HEK293T (cell line): ENCODE data around the gene PDCD6IP.

Source experiments
- CTCF ChIA-PET: fragments of 350-600 bp; formaldehyde crosslinking; extraction: SDS; loops from one replicate; lab custom pipeline; 2021; ENCODE audit warnings: antibody characterized with exemption, inconsistent platforms; lab: Yijun Ruan, JAX
- POLR2A ChIA-PET: fragments of 350-600 bp; formaldehyde crosslinking; extraction: SDS; loops from one replicate; lab custom pipeline; 2020; ENCODE audit warnings: antibody characterized with exemption, inconsistent platforms; lab: Yijun Ruan, JAX
- DNase-seq: peaks from one replicate; pipeline ENCODE4 v3.0.0; 2012; ENCODE audit warnings: mixed read lengths; ENCODE audit errors: extremely low spot score
- ARNT ChIP-seq: fragments of 450-650 bp; IDR thresholded peaks from 2 replicates; pipeline ENCODE4 v1.6.1; 2017; ENCODE audit warnings: mild to moderate bottlenecking
- BHLHE40 ChIP-seq: fragments of 450-650 bp; IDR thresholded peaks from 2 replicates; pipeline ENCODE4 v1.6.1; 2016; ENCODE audit warnings: mild to moderate bottlenecking, moderate library complexity, borderline replicate concordance
- CTBP1 ChIP-seq: fragments of 450-650 bp; IDR thresholded peaks from 2 replicates; pipeline ENCODE4 v1.6.1; 2016; ENCODE audit warnings: borderline replicate concordance
- ELF4 ChIP-seq: fragments of 450-650 bp; IDR thresholded peaks from 2 replicates; pipeline ENCODE4 v1.6.1; 2017; ENCODE audit warnings: antibody characterized with exemption
- FOXA1 ChIP-seq: fragments of 450-650 bp; IDR thresholded peaks from 2 replicates; pipeline ENCODE4 v1.6.1; 2016; ENCODE audit warnings: mild to moderate bottlenecking
- FOXK2 ChIP-seq: fragments of 450-650 bp; IDR thresholded peaks from 2 replicates; pipeline ENCODE4 v1.6.1; 2016; ENCODE audit warnings: mild to moderate bottlenecking
- FOXM1 ChIP-seq: fragments of 450-650 bp; IDR thresholded peaks from 2 replicates; pipeline ENCODE4 v1.6.1; 2017; ENCODE audit warnings: mild to moderate bottlenecking, borderline replicate concordance
- HDGF ChIP-seq: fragments of 450-650 bp; IDR thresholded peaks from 2 replicates; pipeline ENCODE4 v1.6.1; 2017; ENCODE audit warnings: antibody characterized with exemption, borderline replicate concordance
- L3MBTL2 ChIP-seq: fragments of 450-650 bp; conservative IDR thresholded peaks from 2 replicates; pipeline ENCODE4 v1.6.1; 2016; ENCODE audit warnings: mild to moderate bottlenecking
- LEF1 ChIP-seq: fragments of 450-650 bp; IDR thresholded peaks from 2 replicates; pipeline ENCODE4 v1.6.1; 2017; ENCODE audit warnings: mild to moderate bottlenecking, borderline replicate concordance
- NFRKB ChIP-seq: fragments of 450-650 bp; IDR thresholded peaks from 2 replicates; pipeline ENCODE4 v1.6.1; 2016; ENCODE audit warnings: mild to moderate bottlenecking, moderate library complexity
- PKNOX1 ChIP-seq: fragments of 450-650 bp; IDR thresholded peaks from 2 replicates; pipeline ENCODE4 v1.6.1; 2016
- SP1 ChIP-seq: fragments of 450-650 bp; IDR thresholded peaks from 2 replicates; pipeline ENCODE4 v1.6.1; 2017
- SUZ12 ChIP-seq: fragments of 450-650 bp; IDR thresholded peaks from 2 replicates; pipeline ENCODE4 v1.6.1; 2016; ENCODE audit warnings: mild to moderate bottlenecking
- TARDBP ChIP-seq: fragments of 450-650 bp; IDR thresholded peaks from 2 replicates; pipeline ENCODE4 v1.6.1; 2016
- ZNF384 ChIP-seq: fragments of 450-650 bp; IDR thresholded peaks from 2 replicates; pipeline ENCODE4 v1.6.1; 2016

Gene PDCD6IP

GRCh38 chr3:33898901-33899300 lies 100.5 kb downstream of the PDCD6IP start:
- POLR2A ChIA-PET, result no interaction called here
- no peak for TF ChIP-seq ELF4
- no peak for TF ChIP-seq FOXA1
- no peak for TF ChIP-seq L3MBTL2
- no peak for TF ChIP-seq PKNOX1
- no peak for TF ChIP-seq ARNT
- TF ChIP-seq SP1, result no peak
- TF ChIP-seq LEF1, result no peak
- no peak for TF ChIP-seq FOXK2
- TF ChIP-seq NFRKB, result no peak
- TF ChIP-seq TARDBP, result no peak
- no peak for TF ChIP-seq SUZ12
- no peak for TF ChIP-seq FOXM1
- TF ChIP-seq CTBP1, result no peak
- TF ChIP-seq HDGF, result no peak
- no peak for TF ChIP-seq ZNF384
- TF ChIP-seq BHLHE40, result no peak
- no peak for DNase-seq
- CTCF ChIA-PET, result no interaction called here

- POLR2A ChIA-PET, result no interaction called here
- CTCF ChIA-PET, result no interaction called here
- TF ChIP-seq ARNT (no peak), HDGF (no peak), LEF1 (no peak), L3MBTL2 (no peak), PKNOX1 (no peak), BHLHE40 (no peak), NFRKB (no peak), CTBP1 (no peak), SUZ12 (no peak), TARDBP (no peak), ELF4 (no peak), SP1 (no peak), ZNF384 (no peak), FOXM1 (no peak), FOXK2 (no peak), FOXA1 (no peak)
- DNase-seq, result no peak
Observed at GRCh38 chr3:33900440-33900808, 102.0 kb downstream of the PDCD6IP start.

- DNase-seq, result no peak
- CTCF ChIA-PET, result no interaction called here
- POLR2A ChIA-PET, result no interaction called here
- TF ChIP-seq HDGF (no peak), SUZ12 (no peak), FOXK2 (no peak), SP1 (no peak), ARNT (no peak), PKNOX1 (no peak), TARDBP (no peak), CTBP1 (no peak), ZNF384 (no peak), FOXM1 (no peak), LEF1 (no peak), ELF4 (no peak), FOXA1 (no peak)
Observed at GRCh38 chr3:33900809-33901505, 102.5 kb downstream of the PDCD6IP start.

- no peak for DNase-seq
- CTCF ChIA-PET, result no interaction called here
- POLR2A ChIA-PET, result no interaction called here
- TF ChIP-seq L3MBTL2 (no peak), FOXA1 (no peak), NFRKB (no peak), PKNOX1 (no peak), SP1 (no peak), HDGF (no peak), FOXK2 (no peak), SUZ12 (no peak), ARNT (no peak), LEF1 (no peak), ELF4 (no peak), FOXM1 (no peak), BHLHE40 (no peak), TARDBP (no peak), ZNF384 (no peak), CTBP1 (no peak)
Observed at GRCh38 chr3:33901862-33902563, 103.6 kb downstream of the PDCD6IP start.

- CTCF ChIA-PET, result no interaction called here
- TF ChIP-seq FOXA1 (no peak), NFRKB (no peak), L3MBTL2 (no peak), PKNOX1 (no peak), TARDBP (no peak), FOXM1 (no peak), BHLHE40 (no peak), ZNF384 (no peak), CTBP1 (no peak), LEF1 (no peak), SP1 (no peak), HDGF (no peak), FOXK2 (no peak), ELF4 (no peak), ARNT (no peak), SUZ12 (no peak)
- no peak for DNase-seq
- POLR2A ChIA-PET, result no interaction called here
Observed at GRCh38 chr3:33904730-33905129, 106.3 kb downstream of the PDCD6IP start.
